Cardiac septum (tissue), 1 donor: ENCODE measurements around the gene DNAJB9. TPM values are rescaled to one million over a fixed set of nuclear protein-coding genes. Genes with fewer than 3 reads are reported as not detected.
A peak's percentile ranks its signal among the peaks of the same experiment; 100 is the strongest.
"Not testable (repeated sequence)": the region's sequence is repeated elsewhere in the genome, so short reads cannot be mapped to it uniquely, and the experiment has no call there.

Experiments used
- DNase-seq: peaks from one replicate; pipeline ENCODE4 v3.0.0-alpha.2; 2020; ENCODE audit warnings: low spot score
- intact Hi-C: fragments of 100-400 bp; cut with DNase I; formaldehyde crosslinking; loops from one replicate; pipeline ENCODE4 v1.14.0; 2022
- long read RNA-seq: library from polyadenylated mRNA; unstranded; transcript quantifications from one replicate; pipeline ENCODE4 v2.0.0, GENCODE V29; 2021
- total RNA-seq: library from RNA; stranded (reverse); fragmentation: NEBNext Ultra II Directional; extraction: Animal tissue kit (Norgen Biotek cat#: 25700); gene quantifications from one replicate; pipeline ENCODE4 v1.2.1, GENCODE V29; 2021
- donor health status: DM: no; HTN: no; CAD: no.

Gene DNAJB9
- 38.0 TPM for total RNA-seq
- long read RNA-seq, transcript DNAJB9-201 (3 exons, 2,715 nt): major isoform, 117 of 123 reads
- long read RNA-seq, partial matches to known transcripts: 4 of 123 reads
- long read RNA-seq, other reads (novel, unspliced or antisense): 2 of 123 reads

- intact Hi-C loops: loop anchor here (1.0 kb wide), 1 partner anchor 43 kb away; the partner anchor contains the start of gene PNPLA8
These were observed at the start of gene DNAJB9, which contains the start of gene THAP5 for GRCh38 chr7:108569381-108570145. Gene DNAJB9 (plus strand): TSS chr7:108569874. CDS start chr7:108571727, 1,853 bp downstream. Gene THAP5 (minus strand): TSS chr7:108569706. CDS start chr7:108569569, 137 bp downstream.

GRCh38 chr7:108522780-108523179, 46.9 kb upstream of the DNAJB9 start:
- intact Hi-C loops: no loop called here
- DNase-seq: no peak

More at GRCh38 chr7:108569381-108570145, at the start of gene DNAJB9, which contains the start of gene THAP5:
- DNase-seq: peak; percentile 100

GRCh38 chr7:108525327-108525984, 44.2 kb upstream of the DNAJB9 start:
- DNase-seq: no peak
- intact Hi-C loops: no loop called here

- intact Hi-C loops: loop anchor here (1.0 kb wide), 1 partner anchor 43 kb away; the partner anchor contains the start of genes DNAJB9 and THAP5
These were observed 43.5 kb upstream of the DNAJB9 start, which contains the start of gene PNPLA8 for GRCh38 chr7:108525985-108526767. Gene PNPLA8 (minus strand): TSS chr7:108526135. CDS start chr7:108515491, 10,644 bp downstream.

GRCh38 chr7:108526768-108527017, 43.0 kb upstream of the DNAJB9 start:
- no peak for DNase-seq
- intact Hi-C loops: loop anchor here (1.0 kb wide), 1 partner anchor 43 kb away; the partner anchor contains the start of genes DNAJB9 and THAP5

More at GRCh38 chr7:108525985-108526767, 43.5 kb upstream of the DNAJB9 start, which contains the start of gene PNPLA8:
- peak; percentile 100 for DNase-seq

GRCh38 chr7:108528183-108528712, 41.4 kb upstream of the DNAJB9 start:
- intact Hi-C loops: no loop called here
- DNase-seq: no peak

- intact Hi-C loops: no loop called here
- DNase-seq: no peak
These were observed 40.3 kb upstream of the DNAJB9 start for GRCh38 chr7:108529341-108529740.

GRCh38 chr7:108533712-108534111, 36.0 kb upstream of the DNAJB9 start:
- intact Hi-C loops: no loop called here
- no peak for DNase-seq

- intact Hi-C loops: no loop called here
- no peak for DNase-seq
These were observed 34.4 kb upstream of the DNAJB9 start for GRCh38 chr7:108535257-108535656.

GRCh38 chr7:108535744-108536143, 33.9 kb upstream of the DNAJB9 start:
- intact Hi-C loops: no loop called here
- DNase-seq: no peak

- DNase-seq: no peak
- intact Hi-C loops: no loop called here
These were observed 32.4 kb upstream of the DNAJB9 start for GRCh38 chr7:108537229-108537628.

GRCh38 chr7:108538236-108538635, 31.4 kb upstream of the DNAJB9 start:
- DNase-seq, intact Hi-C loops: not testable (repeated sequence)

GRCh38 chr7:108538685-108539084, 31.0 kb upstream of the DNAJB9 start:
- intact Hi-C loops, DNase-seq: not testable (repeated sequence)

- intact Hi-C loops: no loop called here
- no peak for DNase-seq
These were observed 28.2 kb upstream of the DNAJB9 start for GRCh38 chr7:108541478-108541877.

- DNase-seq, intact Hi-C loops: not testable (repeated sequence)
These were observed 21.4 kb upstream of the DNAJB9 start for GRCh38 chr7:108548141-108548896.

GRCh38 chr7:108556665-108557064, 13.0 kb upstream of the DNAJB9 start:
- DNase-seq, intact Hi-C loops: not testable (repeated sequence)

- intact Hi-C loops: no loop called here
- no peak for DNase-seq
These were observed 12.5 kb upstream of the DNAJB9 start for GRCh38 chr7:108557191-108557590.

GRCh38 chr7:108557617-108558016, 12.1 kb upstream of the DNAJB9 start:
- no peak for DNase-seq
- intact Hi-C loops: no loop called here

GRCh38 chr7:108559253-108559652, 10.4 kb upstream of the DNAJB9 start:
- no peak for DNase-seq
- intact Hi-C loops: no loop called here
